Fibroblast of mammary gland (primary cell): ENCODE results near the gene MTRF1L.

ENCODE experiments used
- DNase-seq: peaks from one replicate; pipeline ENCODE4 v3.0.0-alpha.2; 2010; ENCODE audit warnings: low read depth
- H3K4me3 ChIP-seq: 2 replicates; pipeline ENCODE4 v1.5.1; 2011; ENCODE audit warnings: low read depth, mild to moderate bottlenecking, low read length, moderate library complexity; ENCODE audit not compliant: control insufficient read depth
- TF ChIP-seq, protein P1 (sequence below): conservative IDR thresholded peaks from 2 replicates; pipeline ENCODE4 v1.5.1; 2011; ENCODE audit warnings: low read depth, low read length, inconsistent platforms; ENCODE audit not compliant: control insufficient read depth, insufficient read depth

The MTRF1L gene

DNA sequence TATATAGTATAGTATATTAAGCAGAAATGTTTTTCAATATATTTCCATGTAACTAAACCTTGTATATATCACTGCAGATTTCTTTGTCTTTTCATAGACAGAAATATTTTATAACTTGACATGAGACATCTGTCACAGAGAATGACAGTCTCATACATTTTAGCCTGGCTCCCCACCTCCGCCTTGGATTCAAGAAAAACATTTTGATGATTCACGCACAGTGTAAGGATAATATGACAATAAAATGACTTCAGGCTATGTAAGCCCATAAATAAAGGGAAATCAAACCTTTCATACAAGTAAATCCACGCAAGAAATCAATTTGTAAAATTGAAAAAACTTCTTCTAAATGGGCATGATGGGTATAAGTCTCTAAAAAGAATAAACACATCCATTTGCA is 56.0 kb downstream of the MTRF1L start:
- no peak for DNase-seq
- TF ChIP-seq, protein P1, sequence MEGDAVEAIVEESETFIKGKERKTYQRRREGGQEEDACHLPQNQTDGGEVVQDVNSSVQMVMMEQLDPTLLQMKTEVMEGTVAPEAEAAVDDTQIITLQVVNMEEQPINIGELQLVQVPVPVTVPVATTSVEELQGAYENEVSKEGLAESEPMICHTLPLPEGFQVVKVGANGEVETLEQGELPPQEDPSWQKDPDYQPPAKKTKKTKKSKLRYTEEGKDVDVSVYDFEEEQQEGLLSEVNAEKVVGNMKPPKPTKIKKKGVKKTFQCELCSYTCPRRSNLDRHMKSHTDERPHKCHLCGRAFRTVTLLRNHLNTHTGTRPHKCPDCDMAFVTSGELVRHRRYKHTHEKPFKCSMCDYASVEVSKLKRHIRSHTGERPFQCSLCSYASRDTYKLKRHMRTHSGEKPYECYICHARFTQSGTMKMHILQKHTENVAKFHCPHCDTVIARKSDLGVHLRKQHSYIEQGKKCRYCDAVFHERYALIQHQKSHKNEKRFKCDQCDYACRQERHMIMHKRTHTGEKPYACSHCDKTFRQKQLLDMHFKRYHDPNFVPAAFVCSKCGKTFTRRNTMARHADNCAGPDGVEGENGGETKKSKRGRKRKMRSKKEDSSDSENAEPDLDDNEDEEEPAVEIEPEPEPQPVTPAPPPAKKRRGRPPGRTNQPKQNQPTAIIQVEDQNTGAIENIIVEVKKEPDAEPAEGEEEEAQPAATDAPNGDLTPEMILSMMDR: no peak
- H3K4me3 ChIP-seq: no peak overlapping the region

DNA sequence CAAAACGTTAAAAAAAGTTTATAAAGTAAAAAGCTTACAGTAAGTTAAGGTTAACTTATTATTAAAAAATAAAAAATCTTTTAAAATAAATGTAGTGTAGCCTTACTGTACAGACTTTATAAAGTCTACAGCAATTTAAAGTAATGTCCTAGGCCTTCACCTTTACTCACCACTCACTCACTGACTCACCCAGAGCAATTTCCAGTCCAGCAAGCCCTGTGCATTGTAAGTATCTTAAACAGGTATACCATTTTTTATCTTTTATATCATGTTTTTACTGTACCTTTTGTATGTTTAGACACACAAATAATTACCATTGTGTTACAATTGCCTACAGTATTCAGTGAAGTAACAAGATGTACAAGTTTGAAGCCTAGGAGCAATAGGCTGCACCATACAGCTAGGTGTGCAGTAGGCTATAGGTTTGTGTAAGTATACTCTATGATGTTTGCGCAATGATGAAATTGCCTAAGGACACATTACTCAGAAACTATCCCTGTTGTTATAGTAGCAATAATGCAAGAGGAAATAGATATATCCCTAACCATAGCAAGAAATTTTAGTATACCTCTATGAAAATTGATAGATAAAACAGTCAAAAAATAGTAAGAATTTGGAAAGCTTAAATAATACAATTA is 59.1 kb downstream of the MTRF1L start:
- TF ChIP-seq, protein P1: no peak
- no peak for DNase-seq
- no peak overlapping the region for H3K4me3 ChIP-seq

DNA sequence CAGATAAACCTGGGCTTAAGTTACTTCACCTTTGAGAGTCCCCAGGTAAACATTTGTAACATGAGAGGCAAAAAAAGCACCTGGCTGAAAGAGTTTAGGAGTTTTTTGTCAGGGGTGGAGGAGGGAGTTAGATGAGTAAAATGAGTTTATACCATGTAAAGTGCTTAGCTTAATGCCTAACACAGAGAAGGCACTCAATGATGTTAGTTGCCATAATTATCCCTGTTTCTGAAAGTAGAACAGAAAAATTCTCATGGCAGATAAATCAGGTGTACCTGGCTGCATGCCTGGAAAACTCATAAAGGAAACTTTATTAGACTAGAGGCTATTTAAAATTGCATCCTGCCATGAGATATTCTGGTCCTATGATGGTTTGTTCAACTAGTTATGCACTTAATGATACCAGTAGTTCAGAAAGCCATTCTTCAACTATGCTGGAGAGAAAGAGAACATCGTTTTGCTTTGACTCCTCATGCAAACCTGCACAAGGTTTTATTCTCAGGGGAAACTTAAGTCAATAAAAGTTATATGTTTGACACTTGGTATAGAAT is 60.1 kb downstream of the MTRF1L start:
- no peak overlapping the region for H3K4me3 ChIP-seq
- DNase-seq: no peak
- TF ChIP-seq, protein P1: no peak

DNA sequence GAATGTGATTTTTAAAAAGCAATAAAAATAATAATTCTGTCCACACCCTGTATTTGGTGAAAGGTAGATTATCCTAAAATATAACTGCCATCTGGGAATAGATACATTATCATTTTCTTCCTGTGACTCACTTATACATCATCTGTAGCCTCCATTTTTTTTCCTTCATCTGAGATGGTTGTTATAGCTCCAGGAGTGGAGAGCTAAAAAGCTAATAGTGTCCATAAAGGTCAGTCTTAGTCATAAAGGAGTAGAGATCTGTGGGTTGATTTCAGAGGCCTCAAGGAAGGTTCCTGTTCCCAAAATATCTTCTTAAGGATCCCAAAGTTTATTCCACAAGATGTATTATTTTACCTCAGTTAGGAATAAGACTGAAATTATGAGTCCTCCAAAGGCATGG is 60.8 kb downstream of the MTRF1L start:
- TF ChIP-seq, protein P1: no peak
- DNase-seq: no peak

More for the DNA sequence above, 60.8 kb downstream of the MTRF1L start:
- no peak overlapping the region for H3K4me3 ChIP-seq
